HG03520 (cell line): ENCODE data around the gene PDE6D.

Source experiments
- ATAC-seq: cut with Tn5 transposase; IDR thresholded peaks from one replicate; pipeline ENCODE4 v1.9.1; 2021; ENCODE audit warnings: mild to moderate bottlenecking, moderate library complexity; ENCODE audit not compliant: unreplicated experiment

PDE6D gene

DNA sequence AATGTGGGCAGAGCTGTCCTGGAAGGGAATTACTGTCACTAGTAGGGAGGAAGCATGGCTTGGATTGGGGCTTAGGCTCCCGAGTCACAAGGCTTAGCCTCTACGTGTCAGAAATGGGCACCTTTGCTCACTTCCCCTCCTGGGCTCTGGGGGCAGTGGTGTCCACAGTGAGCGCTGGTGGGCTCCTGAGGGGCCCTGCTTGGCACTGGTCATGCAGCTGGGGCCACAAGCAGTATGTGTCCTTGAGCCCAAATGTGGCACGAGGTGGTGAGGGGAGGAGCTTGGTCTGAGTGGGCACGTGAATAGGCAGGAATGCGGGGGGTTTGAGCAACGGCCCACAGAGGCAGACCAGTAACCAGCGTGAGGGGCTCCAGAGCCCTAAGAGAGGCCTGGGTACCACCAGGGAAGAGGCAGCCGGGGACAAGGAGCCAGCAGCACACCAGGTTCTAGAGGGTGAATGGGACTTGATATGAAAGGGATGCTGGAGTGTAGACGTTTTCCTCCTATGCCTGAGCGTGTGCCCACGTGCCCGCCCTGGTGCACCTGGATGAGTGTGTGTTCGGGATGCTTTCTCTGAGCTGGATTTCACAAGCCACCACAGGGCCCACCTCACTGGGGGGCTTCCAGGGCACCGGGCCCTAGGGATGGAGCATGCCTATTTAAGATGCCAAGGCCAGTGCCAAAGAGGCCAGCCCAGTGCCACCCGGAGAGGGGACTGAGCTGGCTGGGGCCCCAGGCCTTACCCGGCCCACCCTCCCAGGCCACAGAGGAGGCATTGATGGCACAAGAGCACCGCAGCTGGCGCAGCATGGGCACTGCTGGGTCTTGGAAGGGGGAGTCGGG, 95.5 kb downstream of the PDE6D start:
- no peak for ATAC-seq

DNA sequence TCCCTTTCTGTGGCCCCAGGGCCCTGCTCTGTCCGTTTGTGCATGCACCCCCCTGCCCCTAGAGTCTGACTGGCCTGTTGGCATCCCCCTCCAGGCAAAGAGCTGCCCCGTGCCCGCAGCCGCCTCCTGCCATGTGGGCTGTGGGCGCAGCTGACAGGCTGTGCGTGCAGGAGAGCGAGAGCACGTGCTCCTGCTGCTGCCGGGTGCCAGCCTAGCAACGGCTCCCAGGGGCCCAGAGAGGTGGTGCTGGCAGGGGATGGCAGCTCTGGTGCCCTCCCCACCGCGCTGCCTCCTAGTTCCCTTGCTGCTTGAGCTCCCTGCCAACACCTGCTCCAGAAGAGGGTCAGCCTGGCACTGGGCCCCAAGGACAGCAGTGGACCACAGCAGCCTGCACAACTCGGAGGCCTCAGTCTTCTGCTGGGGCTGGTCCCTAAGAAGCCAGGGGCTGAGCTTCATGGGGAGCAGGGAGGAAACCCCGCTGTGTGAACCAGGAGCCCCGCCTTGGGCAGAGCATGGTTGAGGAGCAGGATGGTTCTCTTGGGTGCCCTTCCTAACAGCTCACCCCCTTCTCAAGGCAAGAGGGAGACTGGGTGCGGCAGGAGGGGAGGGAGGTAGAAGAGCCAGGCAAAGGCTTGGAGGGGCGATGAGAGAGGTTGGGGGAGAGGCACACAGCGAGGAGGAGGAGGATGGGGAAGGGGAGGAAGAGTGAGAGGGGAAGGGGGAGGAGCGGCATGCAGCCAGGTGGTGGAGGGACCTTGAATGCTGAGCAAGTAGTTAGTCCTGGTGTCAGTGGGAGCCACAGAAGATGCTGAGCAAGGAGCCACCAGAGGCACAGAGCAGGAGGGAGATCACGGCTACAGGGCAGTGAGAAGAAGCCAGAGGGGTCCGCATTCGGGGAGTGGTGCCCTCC, 96.5 kb downstream of the PDE6D start:
- no peak for ATAC-seq

DNA sequence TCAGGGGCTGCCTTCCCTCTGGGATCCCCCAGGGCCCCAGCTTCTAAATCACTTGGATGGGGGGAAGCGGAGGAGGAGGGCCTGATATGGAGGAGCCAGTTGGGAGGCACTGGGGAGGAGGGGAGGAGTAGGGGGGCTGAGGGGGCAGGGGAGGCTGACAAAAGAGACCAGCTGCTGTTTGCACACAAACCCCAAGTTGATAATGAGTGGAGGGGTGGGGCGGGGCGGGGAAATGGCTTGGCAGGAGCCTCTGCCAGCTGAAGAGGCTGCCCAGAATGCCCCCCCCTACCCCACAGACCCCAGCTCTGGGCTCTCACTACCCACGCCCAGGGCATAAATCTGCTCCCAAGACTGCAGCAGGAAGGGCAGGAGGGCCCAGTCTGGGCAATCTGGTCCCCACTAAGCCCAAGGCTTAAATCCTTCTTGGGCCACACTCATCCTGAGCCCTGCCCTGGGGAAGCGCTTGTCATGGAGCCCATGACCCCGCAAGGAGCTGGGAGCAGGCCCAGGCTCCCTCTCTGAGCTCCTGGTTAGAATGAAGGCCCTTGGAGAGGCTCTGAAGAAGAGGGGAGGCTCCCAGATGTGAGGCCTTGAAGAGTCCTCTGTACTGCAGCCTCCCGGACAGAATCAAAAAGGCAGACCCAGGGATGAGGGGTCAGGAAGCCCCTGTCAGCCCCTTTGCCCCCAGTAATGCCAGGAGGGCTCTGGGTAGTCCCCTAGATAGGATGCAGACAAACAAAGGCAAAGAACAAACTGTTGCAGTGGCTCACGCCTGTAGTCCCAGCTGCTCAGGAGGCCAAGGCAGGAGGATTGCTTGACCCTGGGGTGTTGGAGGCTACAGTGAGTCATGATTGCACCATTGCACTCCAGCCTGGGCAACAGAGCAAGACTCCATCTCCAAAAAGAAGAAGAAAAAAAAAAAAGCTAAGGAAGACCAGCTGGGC, 97.5 kb downstream of the PDE6D start:
- ATAC-seq: no peak

DNA sequence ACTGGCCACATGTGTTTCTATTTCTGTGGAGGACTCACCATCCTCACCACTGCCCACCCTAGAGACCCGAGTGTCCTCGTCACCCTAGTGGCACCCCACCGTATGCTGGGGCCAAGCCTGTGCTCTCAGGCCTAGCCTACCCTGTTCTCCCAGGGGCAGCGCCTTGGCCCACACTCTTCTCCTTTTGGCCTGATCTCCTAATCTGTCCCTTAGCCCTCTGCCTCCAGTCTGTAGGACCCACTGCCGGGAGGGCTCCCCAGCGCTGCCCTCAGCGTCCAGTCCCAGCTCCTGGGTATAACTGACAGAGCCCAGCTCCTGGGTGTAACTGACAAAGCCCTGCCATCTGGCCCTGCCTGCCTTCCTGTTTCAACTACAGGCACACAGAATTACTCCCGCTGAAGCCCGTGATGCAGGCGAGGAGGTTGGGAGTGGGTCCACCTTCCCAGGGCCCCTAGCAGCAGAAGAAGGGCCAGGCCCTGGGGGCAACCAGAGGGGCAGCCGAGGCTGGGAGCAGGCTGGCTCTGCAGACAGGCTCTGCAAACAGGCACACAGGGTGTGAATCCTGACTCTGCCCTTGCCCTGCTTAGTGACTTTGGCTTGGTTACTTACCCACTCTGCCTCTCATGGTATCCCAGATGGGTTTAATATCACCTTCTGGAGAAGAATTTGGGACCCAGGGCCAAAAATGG, 98.3 kb downstream of the PDE6D start:
- ATAC-seq: no peak
